Progenitor cell of endocrine pancreas (in vitro differentiated cells): ENCODE results near the gene SFXN2. TPM values are rescaled to one million over a fixed set of nuclear protein-coding genes. Genes with fewer than 3 reads are reported as not detected.

Experiments used
- DNase-seq: peaks from one replicate; pipeline ENCODE4 v3.0.0; 2021; ENCODE audit warnings: low spot score; ENCODE audit not compliant: unreplicated experiment
- H3K27ac Mint-ChIP-seq: 2 replicates; pipeline ENCODE4 v1.8.0; 2021; ENCODE audit warnings: mild to moderate bottlenecking, moderate library complexity, mixed read lengths
- H3K27me3 Mint-ChIP-seq: 2 replicates; pipeline ENCODE4 v1.8.0; 2021; ENCODE audit warnings: mixed read lengths
- H3K36me3 Mint-ChIP-seq: 2 replicates; pipeline ENCODE4 v1.8.0; 2022; ENCODE audit warnings: mixed read lengths; ENCODE audit not compliant: insufficient read depth
- H3K4me1 Mint-ChIP-seq: 2 replicates; pipeline ENCODE4 v1.8.0; 2021; ENCODE audit warnings: low read depth, mixed read lengths
- H3K4me3 Mint-ChIP-seq: 2 replicates; pipeline ENCODE4 v1.8.0; 2021; ENCODE audit warnings: low read depth, mild to moderate bottlenecking, moderate library complexity, mixed read lengths
- H3K9me3 Mint-ChIP-seq: 2 replicates; pipeline ENCODE4 v1.8.0; 2021; ENCODE audit warnings: low read depth, mixed read lengths
- total RNA-seq: library from RNA; stranded (reverse); gene quantifications from 2 replicates; pipeline ENCODE4 v1.2.1, GENCODE V29; 2021
- TF ChIP-seq, protein P1 (sequence below): fragments of 200-600 bp; sonication (generic); IDR thresholded peaks from one replicate; pipeline ENCODE4 v1.5.0; 2021; ENCODE audit warnings: antibody characterized with exemption, mild to moderate bottlenecking; ENCODE audit not compliant: unreplicated experiment

SFXN2 gene
- total RNA-seq, 1 donor from 2014 or later = 33.9 TPM

GRCh38 chr10:102765336-102765735, 50.9 kb downstream of the SFXN2 start:
- H3K36me3 Mint-ChIP-seq = peaks cover 5% of the 10 kb centered on the region

GRCh38 chr10:102767428-102768160, 53.2 kb downstream of the SFXN2 start:
- H3K36me3 Mint-ChIP-seq = peaks cover 5% of the 10 kb centered on the region
- H3K4me1 Mint-ChIP-seq = peaks cover 20% of the 10 kb centered on the region
- TF ChIP-seq, protein P1, sequence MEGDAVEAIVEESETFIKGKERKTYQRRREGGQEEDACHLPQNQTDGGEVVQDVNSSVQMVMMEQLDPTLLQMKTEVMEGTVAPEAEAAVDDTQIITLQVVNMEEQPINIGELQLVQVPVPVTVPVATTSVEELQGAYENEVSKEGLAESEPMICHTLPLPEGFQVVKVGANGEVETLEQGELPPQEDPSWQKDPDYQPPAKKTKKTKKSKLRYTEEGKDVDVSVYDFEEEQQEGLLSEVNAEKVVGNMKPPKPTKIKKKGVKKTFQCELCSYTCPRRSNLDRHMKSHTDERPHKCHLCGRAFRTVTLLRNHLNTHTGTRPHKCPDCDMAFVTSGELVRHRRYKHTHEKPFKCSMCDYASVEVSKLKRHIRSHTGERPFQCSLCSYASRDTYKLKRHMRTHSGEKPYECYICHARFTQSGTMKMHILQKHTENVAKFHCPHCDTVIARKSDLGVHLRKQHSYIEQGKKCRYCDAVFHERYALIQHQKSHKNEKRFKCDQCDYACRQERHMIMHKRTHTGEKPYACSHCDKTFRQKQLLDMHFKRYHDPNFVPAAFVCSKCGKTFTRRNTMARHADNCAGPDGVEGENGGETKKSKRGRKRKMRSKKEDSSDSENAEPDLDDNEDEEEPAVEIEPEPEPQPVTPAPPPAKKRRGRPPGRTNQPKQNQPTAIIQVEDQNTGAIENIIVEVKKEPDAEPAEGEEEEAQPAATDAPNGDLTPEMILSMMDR = no peak
- no peak for DNase-seq
- H3K27ac Mint-ChIP-seq = no peak overlapping the region
- no peaks in the 10 kb centered on the region for H3K9me3 Mint-ChIP-seq
- H3K27me3 Mint-ChIP-seq = no peaks in the 10 kb centered on the region
- no peak overlapping the region for H3K4me3 Mint-ChIP-seq

More at GRCh38 chr10:102765336-102765735, 50.9 kb downstream of the SFXN2 start:
- H3K4me1 Mint-ChIP-seq = peaks cover 24% of the 10 kb centered on the region
- H3K27ac Mint-ChIP-seq = no peak overlapping the region
- no peak for DNase-seq
- TF ChIP-seq, protein P1 = no peak
- no peak overlapping the region for H3K4me3 Mint-ChIP-seq
- H3K27me3 Mint-ChIP-seq = no peaks in the 10 kb centered on the region
- H3K9me3 Mint-ChIP-seq = no peaks in the 10 kb centered on the region

GRCh38 chr10:102769375-102770107, 55.1 kb downstream of the SFXN2 start:
- peaks cover 5% of the 10 kb centered on the region for H3K36me3 Mint-ChIP-seq
- H3K9me3 Mint-ChIP-seq = no peaks in the 10 kb centered on the region
- H3K4me1 Mint-ChIP-seq = peaks cover 22% of the 10 kb centered on the region
- TF ChIP-seq, protein P1 = no peak
- no peaks in the 10 kb centered on the region for H3K27me3 Mint-ChIP-seq
- peak overlapping the region; percentile 60 for H3K27ac Mint-ChIP-seq
- DNase-seq = no peak
- no peak overlapping the region for H3K4me3 Mint-ChIP-seq

DNA sequence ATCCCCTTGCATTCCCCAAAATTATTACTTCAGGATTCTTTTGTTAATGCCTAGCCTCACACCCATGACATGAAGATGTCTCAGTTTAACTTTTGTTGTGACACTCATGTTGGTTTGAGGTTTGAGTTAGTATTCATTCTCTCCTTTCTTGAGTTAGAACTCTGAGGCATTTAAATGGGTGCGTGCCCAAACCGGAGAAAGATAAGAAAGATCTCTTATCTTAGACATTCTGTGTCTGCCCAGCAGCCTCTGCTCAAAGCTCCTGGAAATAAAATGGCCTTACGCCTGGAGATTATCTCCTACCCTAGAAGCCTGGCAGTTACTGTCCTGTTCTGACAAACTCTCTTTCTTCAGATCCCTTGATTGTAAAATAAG, 55.7 kb downstream of the SFXN2 start:
- H3K27ac Mint-ChIP-seq = no peak overlapping the region
- no peaks in the 10 kb centered on the region for H3K27me3 Mint-ChIP-seq
- DNase-seq = no peak
- H3K4me3 Mint-ChIP-seq = no peak overlapping the region
- H3K9me3 Mint-ChIP-seq = no peaks in the 10 kb centered on the region
- H3K36me3 Mint-ChIP-seq = peaks cover 5% of the 10 kb centered on the region
- TF ChIP-seq, protein P1 = no peak
- peaks cover 25% of the 10 kb centered on the region for H3K4me1 Mint-ChIP-seq

GRCh38 chr10:102770792-102771191, 56.4 kb downstream of the SFXN2 start:
- no peak overlapping the region for H3K4me3 Mint-ChIP-seq
- no peaks in the 10 kb centered on the region for H3K27me3 Mint-ChIP-seq
- H3K9me3 Mint-ChIP-seq = no peaks in the 10 kb centered on the region
- DNase-seq = no peak
- H3K27ac Mint-ChIP-seq = no peak overlapping the region
- no peaks in the 10 kb centered on the region for H3K36me3 Mint-ChIP-seq
- H3K4me1 Mint-ChIP-seq = peaks cover 32% of the 10 kb centered on the region
- TF ChIP-seq, protein P1 = no peak
